Keratinocyte (primary cell): ENCODE data around the gene KRTAP12-3. TPM values are rescaled to one million over a fixed set of nuclear protein-coding genes. Genes with fewer than 3 reads are reported as not detected.

Experiments used
- DNase-seq: peaks from one replicate; pipeline ENCODE4 v3.0.0-alpha.2; 2011; ENCODE audit warnings: low read depth, missing footprints, low spot score
- FAIRE-seq: peaks from 2 replicates; lab custom pipeline; 2011; peaks lifted over from hg19 to GRCh38; lab: Jason Lieb, UNC
- H2AFZ ChIP-seq: 2 replicates; pipeline ENCODE4 v1.6.0; 2012; ENCODE audit warnings: low read length, control low read depth, inconsistent platforms; ENCODE audit not compliant: control insufficient read depth
- H3K27ac ChIP-seq: 2 replicates; pipeline ENCODE4 v1.5.1; 2011; ENCODE audit warnings: low read length; ENCODE audit not compliant: control insufficient read depth, insufficient read depth
- H3K27me3 ChIP-seq: 3 replicates; pipeline ENCODE4 v1.6.0; 2011; ENCODE audit warnings: low read length; ENCODE audit not compliant: control insufficient read depth, insufficient read depth; ENCODE audit errors: extremely low read depth
- H3K36me3 ChIP-seq, 2 experiments: 2 replicates in 1 of 2; 3 replicates in 1 of 2; pipeline ENCODE4 v1.5.1; 2011; ENCODE audit warnings: low read length in 2 of 2, mild to moderate bottlenecking in 1 of 2; ENCODE audit not compliant: control insufficient read depth in 2 of 2, insufficient read depth in 2 of 2; ENCODE audit errors: extremely low read depth in 1 of 2
- H3K4me1 ChIP-seq: 3 replicates; pipeline ENCODE4 v1.5.1; 2011; ENCODE audit warnings: low read length; ENCODE audit not compliant: control insufficient read depth, insufficient read depth; ENCODE audit errors: extremely low read depth
- H3K4me2 ChIP-seq: 3 replicates; pipeline ENCODE4 v1.6.0; 2011; ENCODE audit warnings: low read depth, low read length; ENCODE audit not compliant: control insufficient read depth, insufficient read depth; ENCODE audit errors: extremely low read depth
- H3K4me3 ChIP-seq, 3 experiments: fragments of 200-600 bp in 1 of 3; sonication (generic) in 1 of 3; 2 replicates in 2 of 3; 3 replicates in 1 of 3; pipeline ENCODE4 v1.5.1; 2011 to 2016; ENCODE audit warnings: low read length in 3 of 3, mild to moderate bottlenecking in 3 of 3, control low read depth in 2 of 3, inconsistent platforms in 1 of 3, low read depth in 1 of 3, mixed read lengths in 1 of 3, mixed run types in 1 of 3, moderate library complexity in 1 of 3; ENCODE audit not compliant: control insufficient read depth in 2 of 3, insufficient read depth in 2 of 3; ENCODE audit errors: extremely low read depth in 1 of 3
- H3K79me2 ChIP-seq: 2 replicates; pipeline ENCODE4 v1.6.0; 2012; ENCODE audit warnings: low read length; ENCODE audit not compliant: control insufficient read depth, insufficient read depth
- H3K9ac ChIP-seq: 3 replicates; pipeline ENCODE4 v1.6.0; 2011; ENCODE audit warnings: low read length; ENCODE audit not compliant: control insufficient read depth, insufficient read depth; ENCODE audit errors: extremely low read depth
- H3K9me1 ChIP-seq: 3 replicates; pipeline ENCODE4 v1.6.0; 2011; ENCODE audit warnings: low read length; ENCODE audit not compliant: control insufficient read depth, insufficient read depth; ENCODE audit errors: extremely low read depth
- H3K9me3 ChIP-seq: 2 replicates; pipeline ENCODE4 v1.5.1; 2012; ENCODE audit warnings: low read depth, low read length; ENCODE audit not compliant: control insufficient read depth
- H4K20me1 ChIP-seq: 3 replicates; pipeline ENCODE4 v1.6.0; 2011; ENCODE audit warnings: low read length; ENCODE audit not compliant: control insufficient read depth, insufficient read depth; ENCODE audit errors: extremely low read depth
- CTCF ChIP-seq, 3 experiments: IDR thresholded peaks in 1 of 3; conservative IDR thresholded peaks in 1 of 3; optimal IDR thresholded peaks in 1 of 3; 2 replicates in 2 of 3; 3 replicates in 1 of 3; pipeline versions ENCODE3 to v1.5.1; 2011; ENCODE audit warnings: low read length in 3 of 3, mild to moderate bottlenecking in 3 of 3, moderate library complexity in 2 of 3, control low read depth in 1 of 3, inconsistent platforms in 1 of 3; ENCODE audit not compliant: insufficient read depth in 2 of 3; ENCODE audit errors: extremely low read depth in 1 of 3
- EZH2 ChIP-seq: IDR thresholded peaks from one replicate; pipeline ENCODE4 v1.6.1; 2012; ENCODE audit warnings: inconsistent platforms, mild to moderate bottlenecking, low read length, moderate library complexity
- dilution Hi-C: fragments of 300-500 bp; cut with MboI; formaldehyde crosslinking; loops from one replicate; pipeline ENCODE4 v1.7.0; 2020; ENCODE audit warnings: low sequenced_read_pairs; ENCODE audit not compliant: extremely low pct_ligation_motif_present
- polyA plus RNA-seq, 5 experiments: library from polyadenylated mRNA; depleted of rRNA in 3 of 5; stranded (reverse) in 3 of 5; stranded (forward) in 1 of 5; unstranded in 1 of 5; fragments of >200 nt; gene quantifications; 1 replicate in 1 of 5; 2 replicates in 3 of 5; 3 replicates in 1 of 5; pipeline versions ENCODE4 v1.2.1 to v1.2.3, GENCODE V29; 2011 to 2012; ENCODE audit warnings: missing spikeins in 2 of 5, low read depth in 1 of 5, low replicate concordance in 1 of 5

KRTAP12-3 gene
- polyA plus RNA-seq, 1 donor (not counting 4 experiments of a cell fraction or from before 2014, with no cell fraction given), result not detected

- H3K9me3 ChIP-seq, result peaks cover 6% of the 10 kb centered on the region
- H2AFZ ChIP-seq, result no peak overlapping the region
- no peak overlapping the region for H3K9ac ChIP-seq
- H3K9me1 ChIP-seq, result no peaks in the 10 kb centered on the region
- DNase-seq (no peak), FAIRE-seq (no peak)
- peaks cover 7% of the 10 kb centered on the region for H3K4me1 ChIP-seq
- no peaks in the 10 kb centered on the region for H4K20me1 ChIP-seq
- TF ChIP-seq CTCF (optimal IDR thresholded peaks at IDR 0.05 in 1 of 3, IDR thresholded peaks at IDR 0.05 in 1 of 3, conservative IDR thresholded peaks at IDR 0.05 in 1 of 3; ENCODE audit: extremely low read depth in 1 of 3, insufficient read depth in 2 of 3, low read length in 3 of 3), result no peak
- no peak for TF ChIP-seq EZH2
- H3K36me3 ChIP-seq, result no peaks in the 10 kb centered on the region
- no peak overlapping the region for H3K27ac ChIP-seq
- no peak overlapping the region for H3K4me3 ChIP-seq
- dilution Hi-C loops, result no loop called here
- H3K4me2 ChIP-seq, result no peak overlapping the region
- H3K27me3 ChIP-seq, result peaks cover 19% of the 10 kb centered on the region
- H3K79me2 ChIP-seq, result no peaks in the 10 kb centered on the region
These were observed 38.8 kb upstream of the KRTAP12-3 start for GRCh38 chr21:44618909-44619308.

GRCh38 chr21:44619886-44620285 lies 37.8 kb upstream of the KRTAP12-3 start:
- FAIRE-seq (no peak), DNase-seq (no peak)
- no peak overlapping the region for H3K9ac ChIP-seq
- H3K36me3 ChIP-seq, result no peaks in the 10 kb centered on the region
- no peak overlapping the region for H2AFZ ChIP-seq
- dilution Hi-C loops, result no loop called here
- no peaks in the 10 kb centered on the region for H3K9me1 ChIP-seq
- H3K4me3 ChIP-seq, result no peak overlapping the region
- peaks cover 7% of the 10 kb centered on the region for H3K4me1 ChIP-seq
- no peaks in the 10 kb centered on the region for H4K20me1 ChIP-seq
- no peaks in the 10 kb centered on the region for H3K79me2 ChIP-seq
- H3K9me3 ChIP-seq, result peaks cover 7% of the 10 kb centered on the region
- no peak overlapping the region for H3K4me2 ChIP-seq
- H3K27ac ChIP-seq, result no peak overlapping the region
- TF ChIP-seq CTCF (optimal IDR thresholded peaks at IDR 0.05 in 1 of 3, IDR thresholded peaks at IDR 0.05 in 1 of 3, conservative IDR thresholded peaks at IDR 0.05 in 1 of 3; ENCODE audit: extremely low read depth in 1 of 3, insufficient read depth in 2 of 3, low read length in 3 of 3) (no peak), EZH2 (no peak)
- H3K27me3 ChIP-seq, result peaks cover 17% of the 10 kb centered on the region
